Hepatocyte (in vitro differentiated cells): ENCODE data around the gene HLA-DRB1. TPM values are rescaled to one million over a fixed set of nuclear protein-coding genes. Genes with fewer than 3 reads are reported as not detected.

ENCODE experiments used
- DNase-seq: peaks from one replicate; pipeline ENCODE4 v3.0.0-alpha.2; 2016; ENCODE audit warnings: low spot score
- H2AFZ ChIP-seq: fragments of 200-600 bp; sonication (generic); 2 replicates; pipeline ENCODE4 v1.6.0; 2016; ENCODE audit warnings: antibody characterized with exemption, mild to moderate bottlenecking
- H3K27ac ChIP-seq: fragments of 200-600 bp; sonication (generic); 2 replicates; pipeline ENCODE4 v1.5.1; 2016; ENCODE audit warnings: mild to moderate bottlenecking
- H3K27me3 ChIP-seq: fragments of 200-600 bp; sonication (generic); 2 replicates; pipeline ENCODE4 v1.6.1; 2016
- H3K36me3 ChIP-seq: fragments of 200-600 bp; sonication (generic); replicated peaks from 2 replicates; pipeline ENCODE4 v1.5.1; 2016; ENCODE audit warnings: low read depth; ENCODE audit not compliant: insufficient read depth
- H3K4me1 ChIP-seq: fragments of 200-600 bp; sonication (generic); 2 replicates; pipeline ENCODE4 v1.5.1; 2016; ENCODE audit warnings: mild to moderate bottlenecking, moderate library complexity; ENCODE audit not compliant: insufficient read depth
- H3K4me2 ChIP-seq: fragments of 200-600 bp; sonication (generic); 2 replicates; pipeline ENCODE4 v1.6.0; 2016
- H3K4me3 ChIP-seq: fragments of 200-600 bp; sonication (generic); 2 replicates; pipeline ENCODE4 v1.5.1; 2016; ENCODE audit warnings: mild to moderate bottlenecking
- H3K79me2 ChIP-seq: fragments of 200-600 bp; sonication (generic); 2 replicates; pipeline ENCODE4 v1.6.0; 2017; ENCODE audit warnings: mild to moderate bottlenecking
- H3K9me2 ChIP-seq: fragments of 200-600 bp; sonication (generic); replicated peaks from 2 replicates; pipeline ENCODE4 v1.6.0; 2017; ENCODE audit warnings: mild to moderate bottlenecking; ENCODE audit not compliant: insufficient read depth
- H3K9me3 ChIP-seq: fragments of 200-600 bp; sonication (generic); 2 replicates; pipeline ENCODE4 v1.5.1; 2016; ENCODE audit warnings: low read depth, mild to moderate bottlenecking
- H4K20me1 ChIP-seq: fragments of 200-600 bp; sonication (generic); 2 replicates; pipeline ENCODE4 v1.6.0; 2016; ENCODE audit warnings: mild to moderate bottlenecking; ENCODE audit not compliant: insufficient read depth, poor library complexity, severe bottlenecking
- CTCF ChIP-seq: fragments of 200-600 bp; sonication (generic); IDR thresholded peaks from 2 replicates; pipeline ENCODE4 v1.5.1; 2016; ENCODE audit warnings: antibody characterized with exemption, mild to moderate bottlenecking; ENCODE audit not compliant: poor library complexity
- EZH2 ChIP-seq: fragments of 200-600 bp; sonication (generic); IDR thresholded peaks from 2 replicates; pipeline ENCODE4 v1.6.1; 2016; ENCODE audit warnings: antibody characterized with exemption, mild to moderate bottlenecking, borderline replicate concordance
- EZH2phosphoT487 ChIP-seq: fragments of 200-600 bp; sonication (generic); IDR thresholded peaks from one replicate; pipeline ENCODE4 v1.6.1; 2018; ENCODE audit warnings: antibody characterized with exemption, mild to moderate bottlenecking, low read depth, moderate library complexity; ENCODE audit not compliant: unreplicated experiment, severe bottlenecking
- WGBS: methylation state at CpG from one replicate; pipeline ENCODE4 v1.1.6; 2016; ENCODE audit warnings: low lambda C conversion rate; ENCODE audit errors: missing lambda C conversion rate; 5-methylcytosine and 5-hydroxymethylcytosine counted together
- polyA plus RNA-seq: library from polyadenylated mRNA; unstranded; fragments of >200 nt; fragmentation: Nextera tagmentation; extraction: Ambion mirVana; gene quantifications from 2 replicates; pipeline ENCODE4 v1.2.1, GENCODE V29; 2016
- total RNA-seq: library from RNA; depleted of rRNA; stranded (reverse); fragments of >200 nt; gene quantifications from 2 replicates; pipeline ENCODE4 v1.2.3, GENCODE V29; 2014

HLA-DRB1 gene
- total and polyA plus RNA-seq, 2 experiments from 2014 or later = 59.1 to 72.9 TPM

- WGBS = 72% methylated on average over 3 of the region's 3 CpGs
Measured at GRCh38 chr6:32608362-32608761, 18.7 kb upstream of the HLA-DRB1 start.

GRCh38 chr6:32607988-32608298 is 18.3 kb upstream of the HLA-DRB1 start:
- DNase-seq = no peak
- Histone ChIP-seq H3K4me2 (no peak overlapping the region), H3K4me3 (no peak overlapping the region), H3K9me2 (no peaks in the 10 kb centered on the region), H4K20me1 (no peaks in the 10 kb centered on the region), H3K79me2 (no peaks in the 10 kb centered on the region), H3K36me3 (no peaks in the 10 kb centered on the region), H3K4me1 (no peaks in the 10 kb centered on the region), H3K27me3 (no peaks in the 10 kb centered on the region), H3K27ac (no peak overlapping the region), H2AFZ (no peak overlapping the region), H3K9me3 (no peaks in the 10 kb centered on the region)
- TF ChIP-seq EZH2phosphoT487 = no peak
- no peak for TF ChIP-seq EZH2
- TF ChIP-seq CTCF = no peak
- 90% methylated on average over 2 of the region's 2 CpGs for WGBS

More at GRCh38 chr6:32608362-32608761, 18.7 kb upstream of the HLA-DRB1 start:
- Histone ChIP-seq H2AFZ (no peak overlapping the region), H3K27me3 (no peaks in the 10 kb centered on the region), H3K36me3 (no peaks in the 10 kb centered on the region), H4K20me1 (no peaks in the 10 kb centered on the region), H3K4me2 (no peak overlapping the region), H3K4me3 (no peak overlapping the region), H3K27ac (no peak overlapping the region), H3K9me3 (no peaks in the 10 kb centered on the region), H3K79me2 (no peaks in the 10 kb centered on the region), H3K9me2 (no peaks in the 10 kb centered on the region), H3K4me1 (no peaks in the 10 kb centered on the region)
- DNase-seq = no peak
- no peak for TF ChIP-seq EZH2
- TF ChIP-seq CTCF = peak; percentile 29
- TF ChIP-seq EZH2phosphoT487 = no peak

- WGBS = 92% methylated on average over 4 of the region's 4 CpGs
- no peak overlapping the region for H2AFZ ChIP-seq
- H4K20me1 ChIP-seq = no peaks in the 10 kb centered on the region
- H3K27me3 ChIP-seq = no peaks in the 10 kb centered on the region
- no peak overlapping the region for H3K27ac ChIP-seq
- no peaks in the 10 kb centered on the region for H3K36me3 ChIP-seq
- no peaks in the 10 kb centered on the region for H3K9me2 ChIP-seq
- TF ChIP-seq EZH2phosphoT487 = no peak
- H3K9me3 ChIP-seq = no peaks in the 10 kb centered on the region
- no peaks in the 10 kb centered on the region for H3K79me2 ChIP-seq
- H3K4me2 ChIP-seq = no peak overlapping the region
- H3K4me3 ChIP-seq = no peak overlapping the region
- no peak for DNase-seq
- H3K4me1 ChIP-seq = no peaks in the 10 kb centered on the region
Measured at GRCh38 chr6:32607263-32607987, 17.8 kb upstream of the HLA-DRB1 start.

DNA sequence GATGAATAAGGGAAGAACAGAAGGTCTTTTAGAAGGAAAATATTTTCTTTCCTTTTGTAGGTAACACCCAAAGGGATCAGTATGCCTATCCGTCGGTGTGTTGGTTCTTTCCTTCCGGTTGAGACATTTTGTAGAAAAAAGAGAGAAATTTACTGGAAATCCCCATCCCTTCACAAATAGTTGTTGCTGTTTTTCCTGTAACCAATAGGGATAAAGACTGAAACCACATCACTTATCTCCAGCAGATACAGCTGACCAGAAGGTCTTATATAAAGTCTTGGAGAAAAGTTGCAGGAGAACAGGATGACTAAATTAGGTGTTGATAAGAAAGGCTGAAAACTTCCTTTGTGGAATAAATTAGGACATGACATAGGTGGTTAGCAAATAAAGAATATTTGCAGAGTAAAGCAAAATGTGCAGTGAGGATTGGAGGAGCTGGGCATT is 14.8 kb upstream of the HLA-DRB1 start:
- Histone ChIP-seq H3K9me3 (no peaks in the 10 kb centered on the region), H3K9me2 (no peaks in the 10 kb centered on the region), H4K20me1 (no peaks in the 10 kb centered on the region), H3K36me3 (no peaks in the 10 kb centered on the region), H3K4me2 (no peak overlapping the region), H3K4me3 (no peak overlapping the region), H3K27ac (peak overlapping the region; percentile 25), H2AFZ (peak overlapping the region; percentile 41), H3K79me2 (no peaks in the 10 kb centered on the region), H3K27me3 (no peaks in the 10 kb centered on the region), H3K4me1 (no peaks in the 10 kb centered on the region)
- peak; percentile 42 for DNase-seq
- TF ChIP-seq EZH2 (no peak), EZH2phosphoT487 (no peak), CTCF (no peak)
- 75% methylated on average over 3 of the region's 3 CpGs for WGBS
